ENCODE measurements around the gene LPP.

DNA sequence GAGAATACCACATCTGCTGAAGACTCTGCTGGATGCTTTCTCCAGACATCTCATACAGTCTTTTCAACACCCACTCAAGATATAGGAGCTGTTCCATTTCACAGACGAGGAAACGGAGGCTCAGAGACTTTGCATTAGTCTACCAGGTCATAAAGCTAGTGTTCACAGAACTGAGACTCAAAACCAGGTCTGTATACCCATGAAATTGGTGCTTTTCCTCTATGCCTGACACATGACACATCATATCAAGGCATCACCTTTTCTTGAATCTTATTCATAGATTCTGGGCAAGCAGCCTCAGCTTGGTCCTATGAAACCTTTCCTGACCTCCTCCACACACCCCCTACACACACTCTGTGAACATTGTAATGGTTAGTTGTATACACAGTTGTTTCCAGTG lies 101.2 kb downstream of the LPP start:
- TF ChIP-seq POLR2A (IDR thresholded peaks at IDR 0.05; ENCODE audit: low read depth, low read length) (no peak), TAF1 (IDR thresholded peaks at IDR 0.05; ENCODE audit: borderline replicate concordance, low read depth, low read length) (no peak), POLR2AphosphoS5 (IDR thresholded peaks at IDR 0.05; ENCODE audit: low read depth, low read length) (no peak)
